NCI-H460 (cell line): ENCODE data around the gene FRMD8. TPM values are rescaled to one million over a fixed set of nuclear protein-coding genes. Genes with fewer than 3 reads are reported as not detected.
"Not testable (repeated sequence)": the region's sequence is repeated elsewhere in the genome, so short reads cannot be mapped to it uniquely, and the experiment has no call there.

Experiments
- DNase-seq: peaks from one replicate; pipeline ENCODE4 v3.0.0-alpha.2; 2016; ENCODE audit warnings: low read depth; ENCODE audit errors: extremely low read depth
- total RNA-seq: library from RNA; depleted of rRNA; stranded (reverse); fragments of >200 nt; shearing (Covaris generic); gene quantifications from 2 replicates; pipeline ENCODE4 v1.2.3, GENCODE V29; 2014

FRMD8 gene
- total RNA-seq, 1 experiment from 2014 or later, result 14.4 TPM

- no peak for DNase-seq
Measured at GRCh38 chr11:65411681-65412070, 25.2 kb downstream of the FRMD8 start.

- no peak for DNase-seq
Measured at GRCh38 chr11:65412271-65413076, 26.0 kb downstream of the FRMD8 start.

- DNase-seq, result not testable (repeated sequence)
Measured at GRCh38 chr11:65413077-65413664, 26.7 kb downstream of the FRMD8 start.

GRCh38 chr11:65414776-65415498, 28.5 kb downstream of the FRMD8 start:
- no peak for DNase-seq

GRCh38 chr11:65415499-65416340, 29.3 kb downstream of the FRMD8 start:
- no peak for DNase-seq

GRCh38 chr11:65416341-65416824, 29.9 kb downstream of the FRMD8 start:
- peak; percentile 77 for DNase-seq

GRCh38 chr11:65416841-65417701, 30.6 kb downstream of the FRMD8 start:
- DNase-seq, result no peak

GRCh38 chr11:65417702-65418430, 31.4 kb downstream of the FRMD8 start:
- DNase-seq, result no peak

GRCh38 chr11:65418431-65418680, 31.9 kb downstream of the FRMD8 start:
- DNase-seq, result no peak

GRCh38 chr11:65418681-65419459, 32.4 kb downstream of the FRMD8 start:
- peak; percentile 96 for DNase-seq

- no peak for DNase-seq
Measured at GRCh38 chr11:65419460-65419771, 33.0 kb downstream of the FRMD8 start.

- DNase-seq, result peak; percentile 90
Measured at GRCh38 chr11:65419772-65420481, 33.5 kb downstream of the FRMD8 start.

GRCh38 chr11:65420506-65420905, 34.1 kb downstream of the FRMD8 start:
- no peak for DNase-seq

- peak; percentile 94 for DNase-seq
Measured at GRCh38 chr11:65420979-65421793, 34.7 kb downstream of the FRMD8 start.

GRCh38 chr11:65421794-65422632, 35.6 kb downstream of the FRMD8 start:
- DNase-seq, result peak; percentile 90
